ENCODE measurements around the gene ITGAE.
A peak's percentile ranks its signal among the peaks of the same experiment; 100 is the strongest.
"Not testable (repeated sequence)": the region's sequence is repeated elsewhere in the genome, so short reads cannot be mapped to it uniquely, and the experiment has no call there.

Gene ITGAE

GRCh38 chr17:3729881-3730280 is 71.1 kb downstream of the ITGAE start:
- no peak for DNase-seq (ENCODE audit: low spot score)

DNA sequence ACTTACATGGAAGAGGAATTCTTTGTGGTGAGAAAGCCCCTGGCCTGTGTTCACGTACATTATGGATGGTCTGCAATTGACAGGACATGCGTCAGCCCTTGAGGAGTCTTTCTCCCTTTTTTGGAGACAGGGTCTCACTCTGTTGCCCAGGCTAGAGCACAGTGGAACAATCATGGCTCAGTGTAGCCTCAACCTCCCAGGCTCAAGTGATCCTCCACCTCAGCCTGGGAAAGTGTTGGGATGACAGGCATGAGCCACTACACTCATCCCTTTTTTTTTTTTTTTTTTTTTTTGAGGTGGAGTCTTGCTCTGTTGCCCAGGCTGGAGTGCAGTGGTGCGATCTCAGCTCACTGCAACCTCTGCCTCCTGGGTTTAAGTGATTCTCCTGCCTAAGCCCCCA is 72.9 kb downstream of the ITGAE start:
- DNase-seq (ENCODE audit: low spot score), result not testable (repeated sequence)

GRCh38 chr17:3727041-3727440 is 73.9 kb downstream of the ITGAE start:
- no peak for DNase-seq (ENCODE audit: low spot score)

DNA sequence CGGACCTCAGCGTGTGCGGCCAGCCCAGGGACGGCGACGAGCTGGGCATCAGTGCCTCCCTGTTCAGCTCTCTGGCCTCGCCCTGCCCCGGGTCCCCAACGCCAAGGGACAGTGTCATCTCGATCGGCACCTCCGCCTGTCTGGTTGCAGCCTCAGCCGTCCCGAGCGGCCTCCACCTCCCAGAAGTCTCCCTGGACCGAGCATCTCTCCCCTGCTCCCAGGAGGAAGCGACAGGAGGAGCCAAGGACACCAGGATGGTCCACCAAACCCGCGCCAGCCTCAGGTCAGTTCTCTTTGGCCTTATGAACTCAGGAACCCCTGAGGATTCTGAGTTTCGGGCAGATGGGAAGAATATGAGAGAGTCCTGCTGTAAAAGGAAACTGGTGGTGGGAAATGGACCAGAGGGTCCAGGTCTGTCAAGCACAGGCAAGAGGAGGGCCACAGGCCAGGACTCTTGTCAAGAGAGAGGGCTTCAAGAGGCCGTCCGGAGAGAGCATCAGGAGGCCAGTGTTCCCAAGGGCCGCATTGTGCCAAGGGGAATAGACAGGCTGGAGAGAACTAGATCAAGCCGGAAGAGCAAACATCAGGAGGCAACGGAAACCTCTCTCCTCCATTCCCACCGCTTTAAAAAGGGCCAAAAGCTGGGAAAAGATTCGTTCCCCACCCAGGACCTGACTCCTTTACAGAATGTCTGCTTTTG is 76.5 kb downstream of the ITGAE start:
- DNase-seq (ENCODE audit: low spot score), result no peak

DNA sequence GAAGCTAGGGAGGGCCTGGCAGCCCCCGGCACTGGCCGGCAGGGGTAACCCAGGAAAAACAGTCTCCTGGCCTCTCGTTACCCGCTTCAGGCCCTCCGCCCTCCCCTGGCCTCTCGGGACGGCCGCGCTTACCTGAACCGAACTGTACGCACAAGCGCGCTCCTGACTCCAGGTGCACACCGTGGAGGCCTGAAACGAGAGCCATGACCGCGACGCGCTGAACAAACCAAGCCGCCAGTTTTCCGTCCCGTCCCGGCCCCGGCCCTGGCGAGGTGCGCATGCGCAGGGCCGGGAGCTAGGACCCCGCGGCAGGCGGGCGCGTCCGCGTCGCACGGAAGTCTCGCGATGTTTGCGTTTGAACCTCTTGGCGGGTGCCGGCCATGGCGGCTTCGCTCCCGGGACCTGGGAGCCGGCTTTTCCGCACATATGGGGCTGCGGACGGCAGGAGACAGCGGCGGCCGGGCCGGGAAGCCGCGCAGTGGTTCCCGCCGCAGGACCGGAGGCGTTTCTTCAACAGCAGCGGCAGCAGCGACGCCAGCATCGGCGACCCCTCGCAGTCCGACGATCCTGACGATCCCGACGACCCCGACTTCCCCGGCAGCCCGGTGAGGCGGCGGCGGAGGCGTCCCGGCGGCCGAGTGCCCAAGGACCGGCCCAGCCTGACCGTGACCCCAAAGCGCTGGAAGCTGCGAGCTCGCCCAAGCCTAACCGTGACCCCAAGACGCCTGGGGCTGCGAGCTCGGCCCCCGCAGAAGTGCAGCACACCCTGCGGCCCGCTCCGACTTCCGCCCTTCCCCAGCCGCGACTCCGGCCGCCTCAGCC is 77.2 kb downstream of the ITGAE start, which contains the start of gene HASPIN:
Gene HASPIN, plus strand, starts transcription at position 348 of the 822 bp plus-strand sequence. Its CDS starts 33 bp downstream, at position 381.
- peak; percentile 100 for DNase-seq (ENCODE audit: low spot score)

GRCh38 chr17:3723188-3723555 is 77.8 kb downstream of the ITGAE start:
- no peak for DNase-seq (ENCODE audit: low spot score)

DNA sequence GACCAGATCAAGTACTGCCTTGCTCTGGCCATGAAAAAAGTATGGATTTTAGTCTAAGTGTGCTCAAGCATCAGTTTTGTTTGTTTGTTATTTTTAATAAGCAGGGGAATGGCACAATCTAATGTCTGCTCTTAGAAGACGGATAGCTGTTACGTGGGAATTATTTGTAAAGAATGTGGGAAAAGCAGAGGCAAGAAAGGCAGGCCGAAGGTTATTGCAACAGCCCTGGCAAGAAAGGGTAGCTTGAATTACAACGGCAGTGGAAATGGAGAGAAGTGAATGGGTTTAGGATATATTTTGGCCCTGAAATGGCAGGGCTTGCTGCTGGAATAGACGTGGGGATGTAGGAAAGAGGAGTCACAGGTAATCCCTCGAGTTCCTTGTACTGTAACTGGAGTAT is 78.3 kb downstream of the ITGAE start:
- peak; percentile 25 for DNase-seq (ENCODE audit: low spot score)

- DNase-seq (ENCODE audit: low spot score), result no peak
Measured at GRCh38 chr17:3719265-3719664, 81.7 kb downstream of the ITGAE start.

DNA sequence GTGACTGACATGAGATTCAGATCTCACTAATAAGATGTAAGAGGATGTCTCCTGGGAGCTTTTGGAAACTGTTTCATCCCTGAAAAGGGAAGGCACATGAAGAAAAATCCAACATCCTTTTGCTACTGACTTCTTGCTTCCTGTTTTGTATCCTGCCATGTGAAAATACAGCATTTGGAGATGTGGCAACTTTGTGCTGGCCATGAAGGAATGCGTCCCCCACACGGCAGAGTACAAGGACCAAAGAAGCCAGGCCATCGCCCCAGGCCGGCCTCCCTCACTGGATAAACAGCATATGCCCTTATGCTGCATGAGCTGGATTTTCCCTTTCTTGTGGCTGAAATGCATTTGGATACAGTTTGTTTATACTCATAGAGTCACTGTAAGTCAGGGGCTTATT is 82.8 kb downstream of the ITGAE start:
- DNase-seq (ENCODE audit: low spot score), result no peak

DNA sequence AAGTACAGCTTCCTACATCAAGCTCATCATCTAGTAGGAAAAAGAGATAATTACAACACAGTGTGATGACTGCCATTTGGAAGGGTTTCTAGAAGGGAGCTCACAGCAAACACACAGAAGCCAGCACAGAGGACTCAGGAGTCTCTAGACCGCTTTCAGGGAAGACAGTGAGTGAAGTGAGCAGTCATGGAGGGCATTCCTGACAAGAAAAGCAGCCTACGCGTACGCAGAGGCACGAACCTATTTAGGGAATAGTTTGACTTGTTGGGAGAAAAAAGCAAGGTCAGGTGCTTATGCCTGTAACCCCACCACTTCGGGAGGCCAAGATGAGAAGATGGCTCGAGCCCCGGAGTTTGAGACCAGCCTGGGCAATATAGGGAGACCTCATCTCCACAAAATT is 85.7 kb downstream of the ITGAE start:
- DNase-seq (ENCODE audit: low spot score), result no peak

DNA sequence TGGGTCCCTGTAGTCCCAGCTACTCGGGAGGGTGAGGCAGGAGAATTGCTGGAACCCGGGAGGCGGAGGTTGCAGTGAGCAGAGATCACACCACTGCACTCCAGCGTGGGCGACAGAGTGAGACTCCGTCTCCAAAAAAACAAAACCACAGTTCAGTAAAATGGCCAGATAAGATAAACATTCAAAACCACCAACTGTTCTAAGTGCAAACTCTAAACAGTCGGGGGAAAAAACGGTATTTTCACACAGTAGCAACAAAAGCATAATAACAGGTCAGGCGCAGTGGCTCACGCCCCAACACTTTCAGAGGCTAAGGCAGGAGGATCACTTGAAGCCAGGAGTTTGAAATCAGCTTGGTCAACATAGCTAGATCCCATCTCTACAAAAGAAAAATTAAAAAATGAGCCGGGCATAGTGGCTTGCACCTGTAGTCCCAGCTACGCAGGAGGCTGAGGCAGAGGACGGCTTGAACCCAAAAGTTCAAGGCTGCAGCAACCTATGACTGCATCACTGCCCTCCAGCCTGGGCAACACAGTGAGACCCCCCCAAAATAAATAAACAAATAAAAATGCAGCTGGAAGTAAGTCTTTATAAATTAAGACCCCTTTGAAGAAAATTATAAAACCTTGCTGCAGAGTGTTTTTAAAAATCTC is 88.1 kb downstream of the ITGAE start:
- DNase-seq (ENCODE audit: low spot score), result no peak

DNA sequence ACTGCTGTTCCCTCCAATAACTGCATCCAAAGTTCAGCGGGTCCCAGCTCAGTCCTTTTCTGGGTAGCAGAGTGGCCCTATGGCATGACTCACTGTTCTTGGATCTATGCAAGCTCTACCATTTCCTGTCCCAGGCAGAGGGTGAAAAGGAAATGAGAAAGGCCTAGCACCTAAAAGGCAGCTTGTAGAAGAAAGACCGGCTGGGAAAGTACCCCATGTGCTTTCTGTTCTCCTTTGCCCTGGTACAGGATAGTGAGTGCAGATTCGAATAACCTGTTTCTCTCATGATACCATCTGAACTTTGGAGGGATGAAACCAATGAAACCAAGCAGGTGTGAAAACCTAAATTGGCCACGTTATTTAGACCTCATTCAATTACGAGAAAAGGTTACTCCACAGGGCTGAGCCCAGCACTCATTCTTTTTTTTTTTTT is 90.0 kb downstream of the ITGAE start:
- no peak for DNase-seq (ENCODE audit: low spot score)

DNA sequence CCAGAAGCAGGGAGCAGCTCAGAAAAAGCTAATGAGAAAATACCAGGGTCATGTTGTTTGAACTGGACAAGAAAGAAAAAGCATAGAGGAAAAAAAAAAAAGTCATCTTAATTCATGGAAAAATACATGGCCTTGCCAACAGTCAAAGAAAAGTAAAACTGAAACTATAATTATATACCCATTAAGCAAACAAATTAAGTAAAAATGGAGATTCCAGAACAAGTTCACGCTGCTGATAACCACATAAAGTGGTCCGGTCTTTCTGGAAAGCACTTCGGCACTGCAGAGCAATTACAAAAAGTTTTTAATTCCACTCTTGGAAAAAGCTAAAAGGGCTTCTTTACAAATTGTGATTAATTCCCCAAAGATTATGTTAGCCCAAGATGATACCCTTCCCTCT is 92.6 kb downstream of the ITGAE start:
- no peak for DNase-seq (ENCODE audit: low spot score)

DNA sequence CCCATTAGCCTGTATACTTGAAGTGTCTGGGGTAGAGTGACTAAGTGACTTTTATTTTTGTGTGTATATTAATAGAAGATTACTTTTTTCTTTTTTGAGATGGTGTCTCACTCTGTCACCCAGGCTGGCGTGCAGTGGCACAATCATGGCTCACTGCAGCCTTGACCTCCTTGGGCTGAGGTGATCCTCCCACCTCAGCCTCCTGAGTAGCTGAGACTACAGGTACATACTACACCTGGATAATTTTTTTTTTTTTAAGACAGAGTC is 95.3 kb downstream of the ITGAE start:
- not testable (repeated sequence) for DNase-seq (ENCODE audit: low spot score)

DNA sequence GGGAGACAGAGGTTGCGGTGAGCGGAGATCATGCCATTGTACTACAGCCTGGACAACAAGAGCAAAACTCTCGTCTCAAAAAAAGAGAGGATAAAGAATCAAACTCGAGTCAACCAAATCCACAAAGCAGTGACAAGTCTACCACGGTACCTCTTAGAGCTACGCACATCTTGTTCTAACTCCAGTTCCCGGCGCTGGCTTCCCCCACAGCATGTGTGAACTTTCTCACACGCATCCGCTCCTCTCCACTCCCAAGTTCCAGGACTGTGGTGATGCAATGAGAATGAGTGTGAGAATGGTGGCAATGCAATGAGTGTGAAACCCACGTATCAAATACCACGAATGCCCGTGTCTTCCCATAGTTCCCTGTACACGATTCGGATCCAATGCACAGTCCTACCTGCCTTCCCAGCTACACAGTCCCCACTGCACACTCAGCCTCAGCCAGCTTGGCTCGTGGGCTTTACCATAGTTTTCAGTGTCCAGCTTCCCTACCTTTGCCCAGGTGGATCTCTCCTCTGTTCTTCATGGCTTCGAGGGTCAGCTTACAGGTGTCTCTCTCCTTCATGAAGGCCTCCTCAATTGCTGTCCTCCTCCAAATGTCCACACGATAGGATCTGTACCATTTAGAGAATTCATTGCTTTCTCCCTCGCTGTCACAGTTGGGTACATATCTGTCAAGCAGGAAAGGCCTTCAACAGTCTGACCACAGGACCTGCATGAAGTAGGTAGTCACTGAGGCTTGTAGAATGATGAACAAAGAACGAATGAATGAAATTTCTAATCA is 95.9 kb downstream of the ITGAE start:
- DNase-seq (ENCODE audit: low spot score), result no peak

- not testable (repeated sequence) for DNase-seq (ENCODE audit: low spot score)
Measured at GRCh38 chr17:3702041-3702539, 98.9 kb downstream of the ITGAE start.

DNA sequence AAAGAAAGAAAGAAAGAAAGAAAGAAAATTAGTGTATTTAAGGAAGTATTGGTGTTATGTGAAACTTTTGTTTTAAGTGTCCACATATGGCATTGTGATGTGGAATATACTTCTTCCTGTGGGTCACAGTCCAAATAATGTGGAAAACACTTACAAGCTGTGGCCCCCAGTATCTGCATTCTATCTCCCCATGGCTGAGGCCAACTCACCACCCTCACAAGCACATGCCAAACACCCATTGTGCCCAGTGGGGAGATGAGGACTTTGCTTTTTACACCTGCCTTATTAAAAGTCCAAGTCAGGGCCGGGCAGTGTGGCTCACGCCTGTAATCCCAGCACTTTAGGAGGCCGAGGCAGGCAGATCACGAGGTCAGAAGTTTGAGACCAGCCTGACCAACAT is 101.0 kb downstream of the ITGAE start:
- DNase-seq (ENCODE audit: low spot score), result no peak

- no peak for DNase-seq (ENCODE audit: low spot score)
Measured at GRCh38 chr17:3698139-3698538, 102.8 kb downstream of the ITGAE start.

- DNase-seq (ENCODE audit: low spot score), result no peak
Measured at GRCh38 chr17:3697103-3697476, 103.9 kb downstream of the ITGAE start.

GRCh38 chr17:3695723-3696411 is 105.1 kb downstream of the ITGAE start, which contains the start of gene P2RX5:
TSS of gene P2RX5 (minus strand) at chr17:3696155. CDS start at chr17:3696005, 150 bp downstream.
- peak; percentile 60 for DNase-seq (ENCODE audit: low spot score)

GRCh38 chr17:3695129-3695722 is 105.8 kb downstream of the ITGAE start:
- no peak for DNase-seq (ENCODE audit: low spot score)

Data from AG20443 (cell line).